ENCODE measurements around the gene RGPD3.
"Not testable (repeated sequence)": the region's sequence is repeated elsewhere in the genome, so short reads cannot be mapped to it uniquely, and the experiment has no call there.

The RGPD3 gene

GRCh38 chr2:106468107-106468506 is at the start of gene RGPD3:
TSS of gene RGPD3 (minus strand) at chr2:106468413. CDS start at chr2:106468288, 125 bp downstream.
- DNase-seq (ENCODE audit: low spot score): not testable (repeated sequence)

GRCh38 chr2:106517329-106517728 is 49.1 kb upstream of the RGPD3 start:
- DNase-seq (ENCODE audit: low spot score): no peak

- DNase-seq (ENCODE audit: low spot score): no peak
Observed at GRCh38 chr2:106516864-106517263, 48.7 kb upstream of the RGPD3 start.

GRCh38 chr2:106516436-106516835 is 48.2 kb upstream of the RGPD3 start:
- DNase-seq (ENCODE audit: low spot score): no peak

- DNase-seq (ENCODE audit: low spot score): not testable (repeated sequence)
Observed at GRCh38 chr2:106514827-106515226, 46.6 kb upstream of the RGPD3 start.

- DNase-seq (ENCODE audit: low spot score): not testable (repeated sequence)
Observed at GRCh38 chr2:106513391-106513790, 45.2 kb upstream of the RGPD3 start.

- not testable (repeated sequence) for DNase-seq (ENCODE audit: low spot score)
Observed at GRCh38 chr2:106511934-106512333, 43.7 kb upstream of the RGPD3 start.

GRCh38 chr2:106511476-106511901 is 43.3 kb upstream of the RGPD3 start:
- DNase-seq (ENCODE audit: low spot score): not testable (repeated sequence)

GRCh38 chr2:106510791-106511190 is 42.6 kb upstream of the RGPD3 start:
- DNase-seq (ENCODE audit: low spot score): not testable (repeated sequence)

GRCh38 chr2:106509374-106509770 is 41.2 kb upstream of the RGPD3 start:
- not testable (repeated sequence) for DNase-seq (ENCODE audit: low spot score)

- DNase-seq (ENCODE audit: low spot score): not testable (repeated sequence)
Observed at GRCh38 chr2:106508660-106509373, 40.6 kb upstream of the RGPD3 start.

GRCh38 chr2:106506002-106506687 is 37.9 kb upstream of the RGPD3 start:
- not testable (repeated sequence) for DNase-seq (ENCODE audit: low spot score)

- not testable (repeated sequence) for DNase-seq (ENCODE audit: low spot score)
Observed at GRCh38 chr2:106504787-106505186, 36.6 kb upstream of the RGPD3 start.

GRCh38 chr2:106504192-106504591 is 36.0 kb upstream of the RGPD3 start:
- DNase-seq (ENCODE audit: low spot score): not testable (repeated sequence)

- not testable (repeated sequence) for DNase-seq (ENCODE audit: low spot score)
Observed at GRCh38 chr2:106502351-106502750, 34.1 kb upstream of the RGPD3 start.

- not testable (repeated sequence) for DNase-seq (ENCODE audit: low spot score)
Observed at GRCh38 chr2:106500350-106500749, 32.1 kb upstream of the RGPD3 start.

GRCh38 chr2:106498549-106498948 is 30.3 kb upstream of the RGPD3 start:
- DNase-seq (ENCODE audit: low spot score): not testable (repeated sequence)

- not testable (repeated sequence) for DNase-seq (ENCODE audit: low spot score)
Observed at GRCh38 chr2:106492913-106493312, 24.7 kb upstream of the RGPD3 start.

GRCh38 chr2:106492399-106492798 is 24.2 kb upstream of the RGPD3 start:
- not testable (repeated sequence) for DNase-seq (ENCODE audit: low spot score)

- DNase-seq (ENCODE audit: low spot score): not testable (repeated sequence)
Observed at GRCh38 chr2:106489701-106490100, 21.5 kb upstream of the RGPD3 start.

- not testable (repeated sequence) for DNase-seq (ENCODE audit: low spot score)
Observed at GRCh38 chr2:106487386-106488191, 19.4 kb upstream of the RGPD3 start.
